ENCODE results near the gene SPATA31A5. TPM values are rescaled to one million over a fixed set of nuclear protein-coding genes. Genes with fewer than 3 reads are reported as not detected.
"Not testable (repeated sequence)": the region's sequence is repeated elsewhere in the genome, so short reads cannot be mapped to it uniquely, and the experiment has no call there.

Gene SPATA31A5
- polyA plus RNA-seq (ENCODE audit: insufficient read length in 12 of 12): not detected
- long read RNA-seq, donor 1: 0 reads
- long read RNA-seq, donor 2: 0 reads
- long read RNA-seq, donor 3: 0 reads
- long read RNA-seq, donor 4: 0 reads
- long read RNA-seq, donor 5: 0 reads
- long read RNA-seq, donor 6: 0 reads
- long read RNA-seq, donor 7: 0 reads
- long read RNA-seq, donor 8: 0 reads
- long read RNA-seq, donor 9: 0 reads
- long read RNA-seq, donor 10: 0 reads
- long read RNA-seq, donor 11: 0 reads

DNA sequence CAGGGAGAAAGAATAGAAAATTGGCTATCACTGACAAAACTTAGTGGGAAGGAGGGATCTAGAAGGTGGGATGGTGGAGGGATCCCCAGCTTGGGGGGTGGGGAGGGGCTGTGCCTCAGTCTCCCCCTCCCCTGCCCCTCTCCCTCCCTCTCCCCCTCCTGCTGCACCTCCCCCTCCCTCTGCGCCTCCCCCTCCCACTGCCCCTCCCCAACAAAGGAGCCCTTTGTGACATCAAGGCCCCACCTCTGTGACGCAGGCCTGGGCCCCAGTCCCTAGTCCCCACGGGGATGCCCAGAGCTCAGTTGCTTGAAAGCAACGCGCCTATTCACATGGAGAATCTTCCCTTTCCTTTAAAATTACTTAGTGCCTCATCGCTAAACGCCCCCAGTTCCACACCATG, at the start of gene SPATA31A5:
TSS of gene SPATA31A5 (plus strand) at position 301 of the 400 bp plus-strand sequence. CDS start at position 330, 29 bp downstream.
- DNase-seq: not testable (repeated sequence)

DNA sequence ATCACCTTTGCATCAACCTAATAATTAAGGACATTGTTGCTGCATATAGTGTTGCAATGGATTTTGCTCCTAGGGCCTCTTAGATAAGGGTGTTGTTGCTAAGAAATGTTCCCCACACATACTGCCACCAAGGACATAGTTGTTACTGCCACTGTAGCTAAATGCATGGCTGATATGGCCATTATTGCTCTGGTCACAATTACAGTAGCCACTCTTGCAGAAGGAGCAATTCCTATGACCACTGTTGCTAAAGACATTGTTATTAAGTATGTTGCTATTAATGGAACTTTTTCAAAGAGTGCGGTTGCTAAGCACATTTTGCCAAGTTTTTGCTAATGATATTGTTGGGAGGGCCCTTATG, 48.8 kb downstream of the SPATA31A5 start:
- DNase-seq: not testable (repeated sequence)

- DNase-seq: not testable (repeated sequence)
Observed at GRCh38 chr9:60966382-60966781, 52.2 kb downstream of the SPATA31A5 start.

Data from muscle of arm (tissue), 14 donors.